GM12874 (cell line): Measurements from ENCODE around the gene ZNF607.

Source experiments
- CTCF ChIP-seq: IDR thresholded peaks from 2 replicates; pipeline ENCODE4 v1.5.1; 2011; ENCODE audit warnings: low read depth, mild to moderate bottlenecking, control low read depth, low read length, moderate library complexity; ENCODE audit not compliant: insufficient read depth

ZNF607 gene

GRCh38 chr19:37719111-37719926 lies at the start of gene ZNF607:
Gene ZNF607 (minus strand): TSS chr19:37719761. CDS start chr19:37711618, 8,143 bp downstream.
- peak; percentile 70 for TF ChIP-seq CTCF

- no peak for TF ChIP-seq CTCF
These were observed 43.9 kb upstream of the ZNF607 start for GRCh38 chr19:37763488-37763887.

GRCh38 chr19:37738371-37738770 lies 18.8 kb upstream of the ZNF607 start:
- no peak for TF ChIP-seq CTCF

- no peak for TF ChIP-seq CTCF
These were observed 5.6 kb upstream of the ZNF607 start for GRCh38 chr19:37725181-37725580.

- no peak for TF ChIP-seq CTCF
These were observed 335 bp upstream of the ZNF607 start for GRCh38 chr19:37719927-37720265.

- TF ChIP-seq CTCF = no peak
These were observed 1.3 kb downstream of the ZNF607 start for GRCh38 chr19:37718304-37718703.

- no peak for TF ChIP-seq CTCF
These were observed 3.4 kb downstream of the ZNF607 start for GRCh38 chr19:37716140-37716539.
